ENCODE measurements around the gene ZBTB5.
"Not testable (repeated sequence)": the region's sequence is repeated elsewhere in the genome, so short reads cannot be mapped to it uniquely, and the experiment has no call there.

The ZBTB5 gene

GRCh38 chr9:37404590-37404989, 60.7 kb downstream of the ZBTB5 start:
- H3K36me3 Mint-ChIP-seq (ENCODE audit: low read depth), result no peaks in the 10 kb centered on the region
- H3K9me3 Mint-ChIP-seq, result no peaks in the 10 kb centered on the region
- no peak overlapping the region for H3K27ac Mint-ChIP-seq
- H3K27me3 Mint-ChIP-seq (ENCODE audit: low read depth, poor library complexity), result peaks cover 6% of the 10 kb centered on the region
- peaks cover 10% of the 10 kb centered on the region for H3K4me1 Mint-ChIP-seq
- TF ChIP-seq CTCF (IDR thresholded peaks at IDR 0.05), result no peak
- H3K4me3 Mint-ChIP-seq, result no peak overlapping the region
- DNase-seq, result no peak

- Mint-ChIP-seq H3K27me3 (ENCODE audit: low read depth, poor library complexity) (peaks cover 13% of the 10 kb centered on the region), H3K4me3 (no peak overlapping the region), H3K27ac (no peak overlapping the region), H3K4me1 (no peaks in the 10 kb centered on the region), H3K36me3 (ENCODE audit: low read depth) (no peaks in the 10 kb centered on the region), H3K9me3 (no peaks in the 10 kb centered on the region)
- no peak for DNase-seq
- TF ChIP-seq CTCF (IDR thresholded peaks at IDR 0.05), result no peak
These were observed 65.9 kb downstream of the ZBTB5 start for GRCh38 chr9:37399336-37399735.

GRCh38 chr9:37398464-37399025, 66.7 kb downstream of the ZBTB5 start:
- H3K4me3 Mint-ChIP-seq, result no peak overlapping the region
- H3K27ac Mint-ChIP-seq, result no peak overlapping the region
- peaks cover 13% of the 10 kb centered on the region for H3K27me3 Mint-ChIP-seq (ENCODE audit: low read depth, poor library complexity)
- no peak for TF ChIP-seq CTCF (IDR thresholded peaks at IDR 0.05)
- H3K9me3 Mint-ChIP-seq, result no peaks in the 10 kb centered on the region
- H3K4me1 Mint-ChIP-seq, result no peaks in the 10 kb centered on the region
- no peak for DNase-seq
- H3K36me3 Mint-ChIP-seq (ENCODE audit: low read depth), result no peaks in the 10 kb centered on the region

GRCh38 chr9:37397948-37398347, 67.3 kb downstream of the ZBTB5 start:
- not testable (repeated sequence) for H3K4me3 Mint-ChIP-seq; H3K9me3 Mint-ChIP-seq; DNase-seq; H3K27ac Mint-ChIP-seq; H3K4me1 Mint-ChIP-seq; H3K36me3 Mint-ChIP-seq (ENCODE audit: low read depth)
- H3K27me3 Mint-ChIP-seq (ENCODE audit: low read depth, poor library complexity), result peaks cover 13% of the 10 kb centered on the region

GRCh38 chr9:37395663-37396062, 69.6 kb downstream of the ZBTB5 start:
- peaks cover 18% of the 10 kb centered on the region for H3K27me3 Mint-ChIP-seq (ENCODE audit: low read depth, poor library complexity)
- H3K4me3 Mint-ChIP-seq, result no peak overlapping the region
- no peak for TF ChIP-seq CTCF (IDR thresholded peaks at IDR 0.05)
- no peaks in the 10 kb centered on the region for H3K36me3 Mint-ChIP-seq (ENCODE audit: low read depth)
- no peaks in the 10 kb centered on the region for H3K9me3 Mint-ChIP-seq
- H3K27ac Mint-ChIP-seq, result no peak overlapping the region
- DNase-seq, result no peak
- no peaks in the 10 kb centered on the region for H3K4me1 Mint-ChIP-seq

GRCh38 chr9:37395229-37395628, 70.0 kb downstream of the ZBTB5 start:
- TF ChIP-seq CTCF (IDR thresholded peaks at IDR 0.05), result no peak
- Mint-ChIP-seq H3K4me1 (no peaks in the 10 kb centered on the region), H3K27ac (peak overlapping the region; percentile 28), H3K9me3 (no peaks in the 10 kb centered on the region), H3K36me3 (ENCODE audit: low read depth) (no peaks in the 10 kb centered on the region), H3K4me3 (no peak overlapping the region), H3K27me3 (ENCODE audit: low read depth, poor library complexity) (peaks cover 16% of the 10 kb centered on the region)
- DNase-seq, result no peak
